ENCODE data around the gene HK3. TPM values are rescaled to one million over a fixed set of nuclear protein-coding genes. Genes with fewer than 3 reads are reported as not detected.
A peak's percentile ranks its signal among the peaks of the same experiment; 100 is the strongest.

Gene HK3
- total RNA-seq, 1 experiment from 2014 or later: not detected

GRCh38 chr5:176897263-176897662, 1.9 kb downstream of the HK3 start:
- no peaks in the 10 kb centered on the region for H3K9me3 ChIP-seq (replicated peaks)
- peaks cover 5% of the 10 kb centered on the region for H3K27me3 ChIP-seq (replicated peaks)
- peak in 1 of 2 experiments; percentile 23 for DNase-seq (ENCODE audit: low read depth in 1 of 2, low spot score in 2 of 2)
- H3K4me1 ChIP-seq (replicated peaks): no peaks in the 10 kb centered on the region
- H3K36me3 ChIP-seq: peaks cover 4% of the 10 kb centered on the region; the same call in 1 of the 2 replicates
- no peak overlapping the region for H3K4me3 ChIP-seq
- no peak overlapping the region for H3K27ac ChIP-seq

- H3K4me3 ChIP-seq: no peak overlapping the region
- H3K4me1 ChIP-seq (replicated peaks): no peaks in the 10 kb centered on the region
- peaks cover 11% of the 10 kb centered on the region for H3K27me3 ChIP-seq (replicated peaks)
- no peaks in the 10 kb centered on the region for H3K9me3 ChIP-seq (replicated peaks)
- DNase-seq (ENCODE audit: low read depth in 1 of 2, low spot score in 2 of 2): peak in 1 of 2 experiments; percentile 27
- no peak overlapping the region for H3K27ac ChIP-seq
- H3K36me3 ChIP-seq: no peaks in the 10 kb centered on the region
Observed at GRCh38 chr5:176895831-176896230, 3.3 kb downstream of the HK3 start.

- no peaks in the 10 kb centered on the region for H3K4me1 ChIP-seq (replicated peaks)
- DNase-seq (ENCODE audit: low read depth in 1 of 2, low spot score in 2 of 2): no peak
- no peak overlapping the region for H3K4me3 ChIP-seq
- no peaks in the 10 kb centered on the region for H3K9me3 ChIP-seq (replicated peaks)
- peaks cover 11% of the 10 kb centered on the region for H3K27me3 ChIP-seq (replicated peaks)
- H3K27ac ChIP-seq: no peak overlapping the region
- no peaks in the 10 kb centered on the region for H3K36me3 ChIP-seq
Observed at GRCh38 chr5:176894298-176894697, 4.8 kb downstream of the HK3 start.

- peak in 1 of 2 experiments; percentile 35 for DNase-seq (ENCODE audit: low read depth in 1 of 2, low spot score in 2 of 2)
- no peaks in the 10 kb centered on the region; the same call in 1 of the 2 replicates for H3K9me3 ChIP-seq (replicated peaks)
- H3K4me3 ChIP-seq: no peak overlapping the region
- peaks cover 11% of the 10 kb centered on the region for H3K27me3 ChIP-seq (replicated peaks)
- no peak overlapping the region for H3K27ac ChIP-seq
- no peaks in the 10 kb centered on the region for H3K4me1 ChIP-seq (replicated peaks)
- H3K36me3 ChIP-seq: no peaks in the 10 kb centered on the region
Observed at GRCh38 chr5:176892663-176893062, 6.5 kb downstream of the HK3 start.

- no peaks in the 10 kb centered on the region for H3K36me3 ChIP-seq
- DNase-seq (ENCODE audit: low read depth in 1 of 2, low spot score in 2 of 2): peak in 1 of 2 experiments; percentile 38
- H3K27ac ChIP-seq: no peak overlapping the region
- H3K4me1 ChIP-seq (replicated peaks): no peaks in the 10 kb centered on the region
- H3K4me3 ChIP-seq: no peak overlapping the region
- no peaks in the 10 kb centered on the region; the same call in 1 of the 2 replicates for H3K9me3 ChIP-seq (replicated peaks)
- peaks cover 11% of the 10 kb centered on the region for H3K27me3 ChIP-seq (replicated peaks)
Observed at GRCh38 chr5:176891331-176891958, 7.7 kb downstream of the HK3 start.

- peak in 1 of 2 experiments; percentile 40 for DNase-seq (ENCODE audit: low read depth in 1 of 2, low spot score in 2 of 2)
- Histone ChIP-seq H3K4me1 (replicated peaks) (no peaks in the 10 kb centered on the region), H3K4me3 (no peak overlapping the region), H3K27me3 (replicated peaks) (peaks cover 15% of the 10 kb centered on the region), H3K36me3 (no peaks in the 10 kb centered on the region), H3K27ac (no peak overlapping the region), H3K9me3 (replicated peaks) (no peaks in the 10 kb centered on the region; the same call in 1 of the 2 replicates)
Observed at GRCh38 chr5:176890455-176891330, 8.5 kb downstream of the HK3 start.

GRCh38 chr5:176889321-176890280, 9.5 kb downstream of the HK3 start:
- peak in 1 of 2 experiments; percentile 42 for DNase-seq (ENCODE audit: low read depth in 1 of 2, low spot score in 2 of 2)
- Histone ChIP-seq H3K27me3 (replicated peaks) (peaks cover 24% of the 10 kb centered on the region), H3K27ac (no peak overlapping the region), H3K4me1 (replicated peaks) (no peaks in the 10 kb centered on the region), H3K9me3 (replicated peaks) (no peaks in the 10 kb centered on the region; the same call in 1 of the 2 replicates), H3K4me3 (no peak overlapping the region), H3K36me3 (no peaks in the 10 kb centered on the region)

- Histone ChIP-seq H3K27ac (no peak overlapping the region), H3K4me3 (no peak overlapping the region), H3K27me3 (replicated peaks) (peaks cover 30% of the 10 kb centered on the region), H3K36me3 (no peaks in the 10 kb centered on the region), H3K4me1 (replicated peaks) (no peaks in the 10 kb centered on the region), H3K9me3 (replicated peaks) (no peaks in the 10 kb centered on the region; the same call in 1 of the 2 replicates)
- DNase-seq (ENCODE audit: low read depth in 1 of 2, low spot score in 2 of 2): no peak
Observed at GRCh38 chr5:176888865-176889165, 10.3 kb downstream of the HK3 start.

GRCh38 chr5:176888016-176888864, 10.9 kb downstream of the HK3 start:
- Histone ChIP-seq H3K36me3 (no peaks in the 10 kb centered on the region), H3K4me3 (no peak overlapping the region), H3K27ac (no peak overlapping the region), H3K9me3 (replicated peaks) (no peaks in the 10 kb centered on the region; the same call in 1 of the 2 replicates), H3K4me1 (replicated peaks) (no peaks in the 10 kb centered on the region), H3K27me3 (replicated peaks) (peaks cover 33% of the 10 kb centered on the region)
- no peak for DNase-seq (ENCODE audit: low read depth in 1 of 2, low spot score in 2 of 2)

GRCh38 chr5:176887252-176887849, 11.8 kb downstream of the HK3 start:
- Histone ChIP-seq H3K27me3 (replicated peaks) (peaks cover 40% of the 10 kb centered on the region), H3K36me3 (no peaks in the 10 kb centered on the region), H3K27ac (no peak overlapping the region), H3K4me1 (replicated peaks) (no peaks in the 10 kb centered on the region), H3K4me3 (no peak overlapping the region), H3K9me3 (replicated peaks) (no peaks in the 10 kb centered on the region; the same call in 1 of the 2 replicates)
- peak in 1 of 2 experiments; percentile 45 for DNase-seq (ENCODE audit: low read depth in 1 of 2, low spot score in 2 of 2)

- DNase-seq (ENCODE audit: low read depth in 1 of 2, low spot score in 2 of 2): no peak
- Histone ChIP-seq H3K27ac (no peak overlapping the region), H3K4me1 (replicated peaks) (no peaks in the 10 kb centered on the region), H3K4me3 (no peak overlapping the region), H3K36me3 (no peaks in the 10 kb centered on the region), H3K9me3 (replicated peaks) (no peaks in the 10 kb centered on the region; the same call in 1 of the 2 replicates), H3K27me3 (replicated peaks) (peaks cover 38% of the 10 kb centered on the region)
Observed at GRCh38 chr5:176886336-176887251, 12.6 kb downstream of the HK3 start.

- no peak overlapping the region for H3K4me3 ChIP-seq
- H3K36me3 ChIP-seq: no peaks in the 10 kb centered on the region
- H3K4me1 ChIP-seq (replicated peaks): no peaks in the 10 kb centered on the region
- peaks cover 51% of the 10 kb centered on the region for H3K27me3 ChIP-seq (replicated peaks)
- no peak for DNase-seq (ENCODE audit: low read depth in 1 of 2, low spot score in 2 of 2)
- H3K9me3 ChIP-seq (replicated peaks): no peaks in the 10 kb centered on the region; the same call in 1 of the 2 replicates
- H3K27ac ChIP-seq: no peak overlapping the region
Observed at GRCh38 chr5:176884571-176884890, 14.6 kb downstream of the HK3 start.
